Smooth muscle cell (in vitro differentiated cells): ENCODE data around the gene CATSPER1. TPM values are rescaled to one million over a fixed set of nuclear protein-coding genes. Genes with fewer than 3 reads are reported as not detected.

Experiments used
- DNase-seq: peaks from one replicate; lab custom pipeline; 2025; ENCODE audit not compliant: unreplicated experiment; lab: John Stamatoyannopoulos, UW
- H2AFZ ChIP-seq: fragments of 200-600 bp; sonication (generic); 2 replicates; pipeline ENCODE4 v1.6.0; 2016; ENCODE audit warnings: antibody characterized with exemption, low read depth, mild to moderate bottlenecking
- H3F3A ChIP-seq: fragments of 200-600 bp; sonication (generic); 2 replicates; pipeline ENCODE4 v1.6.0; 2017; ENCODE audit warnings: antibody characterized with exemption, low read depth
- H3K27ac ChIP-seq: fragments of 200-600 bp; sonication (generic); 2 replicates; pipeline ENCODE4 v1.5.1; 2016; ENCODE audit warnings: low read depth, mild to moderate bottlenecking
- H3K27me3 ChIP-seq: fragments of 200-600 bp; sonication (generic); 2 replicates; pipeline ENCODE4 v1.6.1; 2016; ENCODE audit warnings: low read depth, mild to moderate bottlenecking
- H3K36me3 ChIP-seq: fragments of 200-600 bp; sonication (generic); 2 replicates; pipeline ENCODE4 v1.5.1; 2016; ENCODE audit warnings: low read depth
- H3K4me1 ChIP-seq: fragments of 200-600 bp; sonication (generic); 2 replicates; pipeline ENCODE4 v1.5.1; 2016; ENCODE audit warnings: low read depth
- H3K4me2 ChIP-seq: fragments of 200-600 bp; sonication (generic); 2 replicates; pipeline ENCODE4 v1.6.0; 2016; ENCODE audit warnings: mild to moderate bottlenecking
- H3K4me3 ChIP-seq: fragments of 200-600 bp; sonication (generic); 2 replicates; pipeline ENCODE4 v1.5.1; 2016; ENCODE audit warnings: mild to moderate bottlenecking
- H3K79me2 ChIP-seq: fragments of 200-600 bp; sonication (generic); 2 replicates; pipeline ENCODE4 v1.6.0; 2016; ENCODE audit warnings: low read depth, mild to moderate bottlenecking
- H3K9ac ChIP-seq: fragments of 200-600 bp; sonication (generic); 2 replicates; pipeline ENCODE4 v1.6.0; 2016; ENCODE audit warnings: low read depth
- H3K9me3 ChIP-seq: fragments of 200-600 bp; sonication (generic); replicated peaks from 2 replicates; pipeline ENCODE4 v1.5.1; 2016; ENCODE audit warnings: low read depth
- H4K20me1 ChIP-seq: fragments of 200-600 bp; sonication (generic); 2 replicates; pipeline ENCODE4 v1.6.0; 2016; ENCODE audit warnings: low read depth
- CTCF ChIP-seq: fragments of 200-600 bp; sonication (generic); IDR thresholded peaks from 2 replicates; pipeline ENCODE4 v1.5.1; 2017; ENCODE audit warnings: borderline replicate concordance, mild to moderate bottlenecking, antibody characterized with exemption; ENCODE audit not compliant: insufficient read depth, poor library complexity, severe bottlenecking
- WGBS: methylation state at CpG from one replicate; pipeline ENCODE4 v1.1.7; 2016; ENCODE audit warnings: low lambda C conversion rate; 5-methylcytosine and 5-hydroxymethylcytosine counted together
- polyA plus RNA-seq: library from polyadenylated mRNA; unstranded; fragments of >200 nt; fragmentation: Nextera tagmentation; extraction: Ambion mirVana; gene quantifications from 2 replicates; pipeline ENCODE4 v1.2.1, GENCODE V29; 2016
- total RNA-seq: library from RNA; depleted of rRNA; stranded (reverse); fragments of >200 nt; gene quantifications from 2 replicates; pipeline ENCODE4 v1.2.3, GENCODE V29; 2014

CATSPER1 gene
- total and polyA plus RNA-seq, 2 experiments from 2014 or later = 0.55 TPM; not detected in 1

GRCh38 chr11:66067640-66068039, 41.4 kb upstream of the CATSPER1 start:
- Histone ChIP-seq H3K27ac (peak overlapping the region; percentile 89), H4K20me1 (peaks cover 50% of the 10 kb centered on the region), H3F3A (peaks cover 38% of the 10 kb centered on the region), H3K27me3 (no peaks in the 10 kb centered on the region), H3K4me2 (peak overlapping the region; percentile 50), H2AFZ (no peak overlapping the region), H3K9ac (no peak overlapping the region), H3K9me3 (no peaks in the 10 kb centered on the region), H3K36me3 (peaks cover 9% of the 10 kb centered on the region), H3K4me3 (no peak overlapping the region), H3K79me2 (peaks cover 55% of the 10 kb centered on the region), H3K4me1 (peaks cover 11% of the 10 kb centered on the region)
- TF ChIP-seq CTCF = no peak
- WGBS = 92% methylated on average over 4 of the region's 4 CpGs
- DNase-seq = no peak

- Histone ChIP-seq H3K27ac (peak overlapping the region; percentile 89), H4K20me1 (peaks cover 42% of the 10 kb centered on the region), H3K27me3 (no peaks in the 10 kb centered on the region), H3K9me3 (no peaks in the 10 kb centered on the region), H3K4me2 (no peak overlapping the region), H3F3A (peaks cover 40% of the 10 kb centered on the region), H3K4me1 (peaks cover 5% of the 10 kb centered on the region), H2AFZ (no peak overlapping the region), H3K79me2 (peaks cover 54% of the 10 kb centered on the region), H3K4me3 (no peak overlapping the region), H3K36me3 (peaks cover 11% of the 10 kb centered on the region), H3K9ac (no peak overlapping the region)
- no peak for DNase-seq
- 94% methylated on average over 3 of the region's 3 CpGs for WGBS
- no peak for TF ChIP-seq CTCF
Observed at GRCh38 chr11:66066751-66067150, 40.5 kb upstream of the CATSPER1 start.

- TF ChIP-seq CTCF = no peak
- no peak overlapping the region for H3K4me2 ChIP-seq
- H3K36me3 ChIP-seq = peaks cover 23% of the 10 kb centered on the region
- H3K79me2 ChIP-seq = peaks cover 53% of the 10 kb centered on the region
- peaks cover 35% of the 10 kb centered on the region for H4K20me1 ChIP-seq
- H3K4me3 ChIP-seq = no peak overlapping the region
- H3K27ac ChIP-seq = peak overlapping the region; percentile 22
- H2AFZ ChIP-seq = no peak overlapping the region
- peaks cover 44% of the 10 kb centered on the region for H3F3A ChIP-seq
- no peak overlapping the region for H3K9ac ChIP-seq
- H3K27me3 ChIP-seq = no peaks in the 10 kb centered on the region
- no peak for DNase-seq
- WGBS = 100% methylated on average over 1 of the region's 1 CpG
- no peaks in the 10 kb centered on the region for H3K9me3 ChIP-seq
- H3K4me1 ChIP-seq = peaks cover 5% of the 10 kb centered on the region
Observed at GRCh38 chr11:66064571-66064970, 38.3 kb upstream of the CATSPER1 start.

- Histone ChIP-seq H3K79me2 (peaks cover 53% of the 10 kb centered on the region), H3K9ac (no peak overlapping the region), H3K4me1 (no peaks in the 10 kb centered on the region), H3K27me3 (no peaks in the 10 kb centered on the region), H2AFZ (no peak overlapping the region), H3K9me3 (no peaks in the 10 kb centered on the region), H3K27ac (peak overlapping the region; percentile 22), H3F3A (peaks cover 44% of the 10 kb centered on the region), H4K20me1 (peaks cover 35% of the 10 kb centered on the region), H3K4me2 (no peak overlapping the region), H3K36me3 (peaks cover 26% of the 10 kb centered on the region), H3K4me3 (no peak overlapping the region)
- TF ChIP-seq CTCF = no peak
- 92% methylated on average over 2 of the region's 2 CpGs for WGBS
- no peak for DNase-seq
Observed at GRCh38 chr11:66063900-66064299, 37.6 kb upstream of the CATSPER1 start.
